IMR-90 (cell line): ENCODE results near the gene GFM1. TPM values are rescaled to one million over a fixed set of nuclear protein-coding genes. Genes with fewer than 3 reads are reported as not detected.

Source experiments
- ATAC-seq: fragments of 200-7000 bp; cut with Tn5 transposase; 2 replicates; pipeline ENCODE4 v1.9.1; 2020; ENCODE audit warnings: low read depth, mild to moderate bottlenecking, moderate library complexity
- BruUV-seq: library from RNA; stranded (reverse); fragments of 400-500 nt; replicated peaks from 2 replicates; lab custom pipeline; 2021; lab: Mats Ljungman, UMichigan
- CTCF ChIA-PET: fragments of 300-600 bp; formaldehyde crosslinking; extraction: SDS; loops from one replicate; lab custom pipeline; 2021; ENCODE audit warnings: antibody characterized with exemption; lab: Yijun Ruan, JAX
- POLR2A ChIA-PET: fragments of 300-600 bp; sonication (Branson Sonifier 250); formaldehyde crosslinking; loops from one replicate; lab custom pipeline; 2022; ENCODE audit warnings: antibody characterized with exemption; ENCODE audit not compliant: unreplicated experiment; lab: Charles Lee
- DNase-seq: peaks from one replicate; pipeline ENCODE4 v3.0.0; 2013
- H2AFZ ChIP-seq: replicated peaks from 2 replicates; pipeline ENCODE3; 2013; ENCODE audit warnings: low read length, mild to moderate bottlenecking; ENCODE audit not compliant: poor library complexity
- H2AK5ac ChIP-seq: 2 replicates; pipeline ENCODE4 v1.6.1; 2013; ENCODE audit warnings: low read depth, low read length, inconsistent platforms
- H2AK9ac ChIP-seq: replicated peaks from 2 replicates; pipeline ENCODE3; 2013; ENCODE audit warnings: mild to moderate bottlenecking, low read depth, low read length, moderate library complexity; ENCODE audit not compliant: poor library complexity
- H2BK120ac ChIP-seq: 2 replicates; pipeline ENCODE4 v1.6.1; 2013; ENCODE audit warnings: low read depth, low read length, inconsistent platforms
- H2BK15ac ChIP-seq: 3 replicates; pipeline ENCODE4 v1.6.1; 2013; ENCODE audit warnings: low read depth, low read length, inconsistent platforms
- H2BK20ac ChIP-seq: 2 replicates; pipeline ENCODE4 v1.6.1; 2013; ENCODE audit warnings: low read depth, mild to moderate bottlenecking, inconsistent platforms, low read length, moderate library complexity
- H2BK5ac ChIP-seq: 2 replicates; pipeline ENCODE4 v1.6.1; 2013; ENCODE audit warnings: mild to moderate bottlenecking, low read depth, low read length, inconsistent platforms; ENCODE audit not compliant: poor library complexity, severe bottlenecking
- H3K14ac ChIP-seq: replicated peaks from 2 replicates; pipeline ENCODE4 v1.6.1; 2013; ENCODE audit warnings: low read depth, low read length, inconsistent platforms
- H3K18ac ChIP-seq: 2 replicates; pipeline ENCODE4 v1.6.1; 2013; ENCODE audit warnings: low read depth, low read length, control low read depth
- H3K23ac ChIP-seq: 2 replicates; pipeline ENCODE4 v1.6.1; 2013; ENCODE audit warnings: low read depth, low read length, inconsistent platforms
- H3K27ac ChIP-seq: 2 replicates; pipeline ENCODE4 v1.5.1; 2013; ENCODE audit warnings: mild to moderate bottlenecking, control low read depth, low read length; ENCODE audit not compliant: insufficient read depth
- H3K27me3 ChIP-seq: 2 replicates; pipeline ENCODE4 v1.6.1; 2013; ENCODE audit warnings: low read length; ENCODE audit not compliant: control insufficient read depth, insufficient read depth
- H3K36me3 ChIP-seq: 2 replicates; pipeline ENCODE4 v1.6.1; 2013; ENCODE audit warnings: low read length, mixed read lengths; ENCODE audit not compliant: control insufficient read depth, insufficient read depth
- H3K4ac ChIP-seq: 2 replicates; pipeline ENCODE4 v1.6.1; 2013; ENCODE audit warnings: low read depth, low read length, inconsistent platforms
- H3K4me1 ChIP-seq: 2 replicates; pipeline ENCODE4 v1.6.1; 2013; ENCODE audit warnings: low read length, mixed read lengths; ENCODE audit not compliant: control insufficient read depth, insufficient read depth
- H3K4me2 ChIP-seq: 2 replicates; pipeline ENCODE4 v1.6.1; 2013; ENCODE audit warnings: low read depth, mild to moderate bottlenecking, control low read depth, low read length, moderate library complexity
- H3K4me3 ChIP-seq: 2 replicates; pipeline ENCODE4 v1.5.1; 2013; ENCODE audit warnings: low read depth, mild to moderate bottlenecking, control low read depth, low read length, moderate library complexity; ENCODE audit not compliant: insufficient read depth
- H3K56ac ChIP-seq: 2 replicates; pipeline ENCODE4 v1.6.1; 2013; ENCODE audit warnings: low read length, inconsistent platforms; ENCODE audit not compliant: insufficient read depth; ENCODE audit errors: extremely low read depth
- H3K79me1 ChIP-seq, 2 experiments: 2 replicates each; pipeline ENCODE4 v1.6.1; 2013; ENCODE audit warnings: low read length in 2 of 2, inconsistent platforms in 1 of 2, low read depth in 1 of 2
- H3K9ac ChIP-seq: 2 replicates; pipeline ENCODE4 v1.6.1; 2013; ENCODE audit warnings: low read depth, low read length, control low read depth
- H3K9me1 ChIP-seq: 2 replicates; pipeline ENCODE4 v1.6.1; 2013; ENCODE audit warnings: low read length, inconsistent platforms; ENCODE audit not compliant: insufficient read depth
- H3K9me3 ChIP-seq: 2 replicates; pipeline ENCODE4 v1.6.1; 2013; ENCODE audit warnings: low read length; ENCODE audit not compliant: control insufficient read depth, insufficient read depth
- H4K20me1 ChIP-seq: 2 replicates; pipeline ENCODE4 v1.6.1; 2013; ENCODE audit warnings: low read length, inconsistent platforms; ENCODE audit not compliant: insufficient read depth
- H4K5ac ChIP-seq: 2 replicates; pipeline ENCODE4 v1.6.1; 2013; ENCODE audit warnings: mild to moderate bottlenecking, low read depth, low read length, control low read depth
- H4K8ac ChIP-seq, 2 experiments: 2 replicates each; pipeline ENCODE4 v1.6.1; 2013; ENCODE audit warnings: low read depth in 2 of 2, low read length in 2 of 2, control low read depth in 1 of 2, inconsistent platforms in 1 of 2
- H4K91ac ChIP-seq: 2 replicates; pipeline ENCODE4 v1.6.1; 2013; ENCODE audit warnings: low read depth, low read length, inconsistent platforms; ENCODE audit not compliant: insufficient read depth
- BHLHE40 ChIP-seq: fragments of 150-350 bp; IDR thresholded peaks from 2 replicates; pipeline ENCODE4 v1.6.1; 2016; ENCODE audit warnings: mild to moderate bottlenecking, low read depth, low read length
- CEBPB ChIP-seq: IDR thresholded peaks from 2 replicates; pipeline ENCODE4 v1.6.1; 2012; ENCODE audit warnings: low read depth, low read length, improper control_type of control experiment
- CHD1 ChIP-seq: IDR thresholded peaks from 2 replicates; pipeline ENCODE4 v1.6.1; 2012; ENCODE audit warnings: low read depth, low read length, improper control_type of control experiment
- ELK1 ChIP-seq: fragments of 150-350 bp; IDR thresholded peaks from 2 replicates; pipeline ENCODE4 v1.6.1; 2016; ENCODE audit warnings: low read depth, mild to moderate bottlenecking, low read length, moderate library complexity, borderline replicate concordance
- FOS ChIP-seq: fragments of 150-350 bp; IDR thresholded peaks from 2 replicates; pipeline ENCODE4 v1.6.1; 2016; ENCODE audit warnings: low read depth, low read length
- MAFK ChIP-seq: IDR thresholded peaks from 2 replicates; pipeline ENCODE4 v1.6.1; 2012; ENCODE audit warnings: low read depth, low read length, improper control_type of control experiment
- MAZ ChIP-seq: IDR thresholded peaks from 2 replicates; pipeline ENCODE4 v1.6.1; 2012; ENCODE audit warnings: low read depth, mild to moderate bottlenecking, low read length, improper control_type of control experiment, moderate library complexity, borderline replicate concordance
- MXI1 ChIP-seq: IDR thresholded peaks from 2 replicates; pipeline ENCODE4 v1.6.1; 2012; ENCODE audit warnings: low read depth, mild to moderate bottlenecking, low read length, moderate library complexity, borderline replicate concordance
- NFE2L2 ChIP-seq: fragments of 150-350 bp; IDR thresholded peaks from 2 replicates; pipeline ENCODE4 v1.6.1; 2016; ENCODE audit warnings: low read depth, mild to moderate bottlenecking, low read length
- POLR2A ChIP-seq: IDR thresholded peaks from 2 replicates; pipeline ENCODE4 v1.6.1; 2012; ENCODE audit warnings: mild to moderate bottlenecking, low read depth, low read length
- RAD21 ChIP-seq: IDR thresholded peaks from 2 replicates; pipeline ENCODE4 v1.6.1; 2012; ENCODE audit warnings: low read length, improper control_type of control experiment
- RCOR1 ChIP-seq: IDR thresholded peaks from 2 replicates; pipeline ENCODE4 v1.6.1; 2012; ENCODE audit warnings: mild to moderate bottlenecking, low read length, improper control_type of control experiment; ENCODE audit not compliant: insufficient replicate concordance
- RFX5 ChIP-seq: IDR thresholded peaks from 2 replicates; pipeline ENCODE4 v1.8.0; 2012; ENCODE audit warnings: low read depth, mild to moderate bottlenecking, low read length, moderate library complexity
- SMC3 ChIP-seq: fragments of 150-350 bp; IDR thresholded peaks from 2 replicates; pipeline ENCODE4 v1.6.1; 2016; ENCODE audit warnings: low read depth, mild to moderate bottlenecking, antibody characterized with exemption, low read length, moderate library complexity
- USF2 ChIP-seq: fragments of 150-350 bp; IDR thresholded peaks from 2 replicates; pipeline ENCODE4 v1.6.1; 2017; ENCODE audit warnings: mild to moderate bottlenecking, antibody characterized with exemption, low read length, low read depth
- WGBS, 2 experiments: methylation state at CpG; one replicate each; pipeline versions ENCODE4 v1.1.5 to v1.1.7; 2013; ENCODE audit warnings: missing lambda C conversion rate in 2 of 2; ENCODE audit not compliant: insufficient read length in 1 of 2; ENCODE audit errors: extremely low coverage in 2 of 2; 5-methylcytosine and 5-hydroxymethylcytosine counted together
- dilution Hi-C: fragments of 300-500 bp; cut with HindIII; formaldehyde crosslinking; loops from one replicate; pipeline ENCODE4 v1.14.3; 2018; ENCODE audit warnings: low sequenced_read_pairs; ENCODE audit not compliant: unreplicated experiment
- in situ Hi-C: fragments of 300-500 bp; cut with MboI; formaldehyde crosslinking; loops from 3 replicates; pipeline ENCODE4 v1.14.3; 2019; ENCODE audit warnings: low sequenced_read_pairs, inconsistent platforms, mixed read lengths
- intact Hi-C: fragments of 100-400 bp; cut with micrococcal nuclease; formaldehyde crosslinking; loops from 2 replicates; pipeline ENCODE4 v1.10.0; 2022
- polyA plus RNA-seq, 3 experiments: library from polyadenylated mRNA; depleted of rRNA; stranded (reverse); fragments of >200 nt; gene quantifications; 2 replicates each; pipeline ENCODE4 v1.2.3, GENCODE V29; 2012; ENCODE audit warnings: low replicate concordance in 1 of 3
- total RNA-seq: library from RNA; depleted of rRNA; stranded (reverse); fragments of >200 nt; gene quantifications from 2 replicates; pipeline ENCODE4 v1.2.3, GENCODE V29; 2012
- TF ChIP-seq, protein P1 (sequence below): conservative IDR thresholded peaks from 2 replicates; pipeline ENCODE4 v1.5.1; 2012; ENCODE audit warnings: mild to moderate bottlenecking, low read depth, low read length, improper control_type of control experiment

Gene GFM1
- total and polyA plus RNA-seq, 2 of the 4 experiments (the other 2 are of a cell fraction): 12.4 to 36.0 TPM

- Histone ChIP-seq H3K4ac (no peak overlapping the region; the same call in 1 of the 2 replicates), H3K23ac (no peak overlapping the region), H4K91ac (peak overlapping the region; percentile 81), H3K9me3 (no peaks in the 10 kb centered on the region), H3K4me3 (no peak overlapping the region), H3K18ac (peak overlapping the region; percentile 94), H4K8ac (peak overlapping the region; percentile 64 to 68; a peak in 2 of 4 replicates), H3K4me1 (peaks cover 27% of the 10 kb centered on the region), H3K79me1 (peaks cover 8 to 22% of the 10 kb centered on the region in 2 experiments), H3K14ac (peak overlapping the region; percentile 18; the same call in 1 of the 2 replicates), H3K27ac (peak overlapping the region; percentile 31; the same call in 1 of the 2 replicates), H2BK5ac (peak overlapping the region; percentile 82), H2AK5ac (no peak overlapping the region), H2BK15ac (0 out of 3 replicates have a peak overlapping the region, but pooled peaks have one; percentile 30), H3K9me1 (peaks cover 29% of the 10 kb centered on the region), H3K27me3 (no peaks in the 10 kb centered on the region), H4K5ac (peak overlapping the region; percentile 38; the same call in 1 of the 2 replicates), H2AK9ac (no peak overlapping the region), H3K4me2 (no peak overlapping the region), H3K56ac (no peak overlapping the region), H2BK120ac (peak overlapping the region; percentile 33), H2AFZ (no peak overlapping the region), H3K36me3 (0 out of 2 replicates have a peak, but pooled peaks cover 2% of the 10 kb centered on the region), H3K9ac (no peak overlapping the region), H4K20me1 (no peaks in the 10 kb centered on the region), H2BK20ac (no peak overlapping the region; the same call in 1 of the 2 replicates)
- no peak for DNase-seq
- no CpG with 5 or more reads among the region's 1 CpG for WGBS, 2 experiments
- POLR2A ChIA-PET: no interaction called here
- in situ Hi-C loops (loop anchor here (25.0 kb wide), 1 partner anchor 1550 kb away; the partner anchor contains the start of gene CCNL1), dilution Hi-C loops (no loop called here), intact Hi-C loops (no loop called here)
- no TSS peak for BruUV-seq
- TF ChIP-seq POLR2A (no peak), ELK1 (no peak), USF2 (no peak), MAFK (no peak), BHLHE40 (no peak), RFX5 (no peak), CHD1 (no peak), MXI1 (no peak), CEBPB (no peak), NFE2L2 (no peak), MAZ (no peak), FOS (no peak), SMC3 (no peak), RCOR1 (no peak), RAD21 (no peak)
- TF ChIP-seq, protein P1, sequence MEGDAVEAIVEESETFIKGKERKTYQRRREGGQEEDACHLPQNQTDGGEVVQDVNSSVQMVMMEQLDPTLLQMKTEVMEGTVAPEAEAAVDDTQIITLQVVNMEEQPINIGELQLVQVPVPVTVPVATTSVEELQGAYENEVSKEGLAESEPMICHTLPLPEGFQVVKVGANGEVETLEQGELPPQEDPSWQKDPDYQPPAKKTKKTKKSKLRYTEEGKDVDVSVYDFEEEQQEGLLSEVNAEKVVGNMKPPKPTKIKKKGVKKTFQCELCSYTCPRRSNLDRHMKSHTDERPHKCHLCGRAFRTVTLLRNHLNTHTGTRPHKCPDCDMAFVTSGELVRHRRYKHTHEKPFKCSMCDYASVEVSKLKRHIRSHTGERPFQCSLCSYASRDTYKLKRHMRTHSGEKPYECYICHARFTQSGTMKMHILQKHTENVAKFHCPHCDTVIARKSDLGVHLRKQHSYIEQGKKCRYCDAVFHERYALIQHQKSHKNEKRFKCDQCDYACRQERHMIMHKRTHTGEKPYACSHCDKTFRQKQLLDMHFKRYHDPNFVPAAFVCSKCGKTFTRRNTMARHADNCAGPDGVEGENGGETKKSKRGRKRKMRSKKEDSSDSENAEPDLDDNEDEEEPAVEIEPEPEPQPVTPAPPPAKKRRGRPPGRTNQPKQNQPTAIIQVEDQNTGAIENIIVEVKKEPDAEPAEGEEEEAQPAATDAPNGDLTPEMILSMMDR: no peak
- ATAC-seq: no peak
- CTCF ChIA-PET: interaction anchor here (0.6 to 1.8 kb wide), 2 partner anchors 15 to 77 kb away, joined by 3 to 6 read pairs; no protein-coding TSS in a partner anchor
Measured at GRCh38 chr3:158712443-158712842, 68.1 kb downstream of the GFM1 start.
